HG03095 (cell line): ENCODE measurements around the gene CRAMP1.
"Not testable (repeated sequence)": the region's sequence is repeated elsewhere in the genome, so short reads cannot be mapped to it uniquely, and the experiment has no call there.

Experiments
- ATAC-seq: cut with Tn5 transposase; IDR thresholded peaks from one replicate; pipeline ENCODE4 v1.9.1; 2021; ENCODE audit warnings: moderate library complexity; ENCODE audit not compliant: unreplicated experiment

The CRAMP1 gene

DNA sequence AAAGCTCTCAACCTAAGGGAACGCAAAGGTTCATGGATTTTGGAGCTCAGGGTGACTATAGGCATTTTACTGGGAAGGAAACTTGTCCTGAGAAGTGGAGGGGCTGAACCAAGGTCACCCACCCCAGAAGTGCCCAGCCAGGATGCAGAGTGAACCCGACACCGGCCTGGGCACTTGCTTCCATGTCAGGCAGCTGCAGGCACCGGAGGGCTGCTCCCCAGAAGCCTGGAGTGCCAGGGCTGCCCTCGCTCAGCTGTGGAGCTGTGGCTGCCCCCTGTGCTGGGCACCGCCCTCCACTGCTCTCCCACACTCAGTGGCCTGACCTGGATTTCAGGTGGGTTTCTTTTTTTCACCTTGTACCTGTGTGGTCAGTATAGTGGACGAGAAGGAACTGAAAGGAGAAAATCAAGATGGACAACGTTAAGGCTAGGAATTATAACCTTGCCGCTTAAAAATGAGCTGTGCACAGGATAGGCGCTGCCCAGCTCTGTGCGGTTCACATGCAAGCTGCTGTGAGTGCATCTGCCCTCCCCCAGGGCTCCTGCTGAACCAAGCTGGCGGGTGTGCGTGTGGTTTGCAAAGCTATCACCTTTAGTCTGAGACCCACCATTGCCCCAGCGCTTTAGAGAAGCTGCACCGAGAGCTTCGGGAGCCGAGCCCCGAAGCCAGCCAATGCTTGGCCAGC is 96.1 kb downstream of the CRAMP1 start:
- ATAC-seq, result no peak

DNA sequence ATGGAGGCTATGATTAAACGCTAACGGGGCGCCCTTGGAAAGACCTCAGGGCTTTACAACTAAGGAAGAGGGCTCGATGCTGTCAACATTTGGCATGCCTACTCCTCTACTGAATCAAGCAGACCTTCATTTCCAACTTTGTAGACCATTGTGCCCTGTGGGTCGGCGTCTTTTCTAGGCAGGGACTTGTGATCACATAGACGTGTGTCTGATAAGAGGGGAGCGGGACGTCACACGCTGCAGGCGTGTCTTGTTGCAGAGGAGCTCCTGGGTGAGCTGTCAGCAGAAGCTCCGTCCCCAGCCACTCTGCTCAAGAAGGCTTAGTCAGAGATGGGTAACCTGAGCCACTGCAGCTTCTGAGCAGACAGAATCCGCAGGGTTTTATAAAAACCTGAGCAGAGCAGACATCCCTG is 96.6 kb downstream of the CRAMP1 start:
- no peak for ATAC-seq

DNA sequence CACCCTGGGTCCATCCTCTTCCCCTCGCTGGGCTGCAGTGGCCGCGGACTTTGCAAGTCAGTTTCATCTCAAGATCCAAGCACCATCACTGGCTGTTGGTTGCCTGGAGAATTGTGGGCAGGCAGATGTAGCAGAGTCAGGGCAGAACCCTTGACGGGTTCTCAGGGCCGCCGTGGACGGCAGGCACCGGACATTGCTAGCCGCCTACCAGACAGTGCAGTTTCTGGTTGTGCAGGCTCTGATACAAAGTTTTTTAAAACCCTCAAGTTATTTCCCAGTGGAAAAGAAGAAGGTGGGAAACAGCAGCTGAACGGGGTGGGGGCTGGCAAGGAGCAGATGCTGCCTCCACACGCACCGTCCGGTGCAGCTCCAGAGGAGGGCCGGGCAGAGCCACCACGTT is 97.2 kb downstream of the CRAMP1 start:
- ATAC-seq, result no peak

DNA sequence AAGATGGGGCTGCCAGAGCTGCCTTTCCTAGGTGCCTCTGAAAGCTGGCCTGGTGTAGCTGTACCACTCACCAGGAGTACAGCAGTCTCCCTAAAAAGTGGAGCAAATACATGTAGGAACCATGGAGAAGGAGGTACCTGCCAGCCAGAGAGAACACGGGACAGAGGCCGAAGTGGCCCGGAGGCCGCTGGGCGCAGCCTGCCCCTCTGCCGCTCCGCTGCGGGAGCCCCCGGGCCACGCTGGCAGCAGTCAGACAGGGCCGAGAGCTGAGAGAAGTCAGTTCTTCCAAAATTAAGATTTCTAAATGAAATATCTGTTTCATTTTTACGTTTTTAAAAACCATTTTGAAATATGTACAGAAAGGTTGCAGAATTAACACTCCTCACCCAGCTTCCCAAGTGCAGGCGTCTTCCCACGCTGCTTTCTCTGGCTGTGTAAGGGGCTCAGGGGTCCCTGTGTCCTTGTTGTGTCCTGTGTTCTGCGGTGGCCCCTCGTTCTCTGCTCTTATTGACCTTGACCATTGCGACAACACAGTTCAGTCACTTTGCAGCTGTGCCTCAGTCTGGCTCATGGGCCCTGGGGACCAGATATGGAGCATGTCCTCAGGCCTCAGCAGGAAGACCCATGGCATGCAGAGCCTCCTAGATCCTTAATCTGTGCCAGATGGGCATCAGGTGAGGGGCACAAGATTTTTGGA is 98.8 kb downstream of the CRAMP1 start:
- no peak for ATAC-seq

GRCh38 chr16:1712791-1713261 is 100.7 kb downstream of the CRAMP1 start:
- ATAC-seq, result no peak

DNA sequence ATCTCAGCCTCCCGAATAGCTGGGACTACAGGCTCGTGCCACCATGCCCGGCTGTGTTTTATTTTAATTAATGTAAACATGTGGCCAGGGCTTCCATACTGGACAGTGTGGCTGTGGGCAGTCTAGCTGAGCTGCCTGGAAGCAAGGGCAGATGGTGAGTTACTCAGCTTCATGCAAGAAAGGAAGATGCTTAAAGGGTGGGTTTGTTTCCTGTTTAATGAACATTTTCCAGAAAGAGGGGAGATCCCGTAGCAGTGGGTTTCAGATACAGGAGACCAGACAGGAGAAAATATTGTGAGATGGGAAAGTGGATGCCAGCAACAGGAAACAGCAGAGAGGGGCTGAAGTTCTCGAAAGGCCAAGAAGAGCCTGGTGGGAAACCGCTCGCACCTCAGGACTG is 101.2 kb downstream of the CRAMP1 start:
- no peak for ATAC-seq

DNA sequence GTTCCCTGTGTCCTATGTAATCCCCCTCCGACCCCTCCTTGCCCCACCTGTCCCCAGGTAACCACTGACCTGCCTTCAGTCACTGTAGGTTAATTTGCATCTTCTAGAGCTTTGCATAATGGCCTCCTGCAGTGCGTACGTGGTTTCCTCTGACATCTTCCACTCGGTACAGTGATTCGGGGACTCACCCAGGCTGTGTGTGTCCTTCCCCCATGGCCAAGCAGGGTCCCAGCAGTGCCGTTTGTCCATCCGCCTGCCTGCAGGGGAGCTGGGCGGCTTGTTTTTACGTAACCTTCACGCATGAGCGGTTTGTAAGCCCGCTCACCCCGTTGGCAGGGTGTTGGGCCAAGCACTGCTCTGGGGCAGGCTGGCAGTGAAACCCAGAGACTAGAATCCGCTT is 101.8 kb downstream of the CRAMP1 start:
- ATAC-seq, result peak; percentile 67

DNA sequence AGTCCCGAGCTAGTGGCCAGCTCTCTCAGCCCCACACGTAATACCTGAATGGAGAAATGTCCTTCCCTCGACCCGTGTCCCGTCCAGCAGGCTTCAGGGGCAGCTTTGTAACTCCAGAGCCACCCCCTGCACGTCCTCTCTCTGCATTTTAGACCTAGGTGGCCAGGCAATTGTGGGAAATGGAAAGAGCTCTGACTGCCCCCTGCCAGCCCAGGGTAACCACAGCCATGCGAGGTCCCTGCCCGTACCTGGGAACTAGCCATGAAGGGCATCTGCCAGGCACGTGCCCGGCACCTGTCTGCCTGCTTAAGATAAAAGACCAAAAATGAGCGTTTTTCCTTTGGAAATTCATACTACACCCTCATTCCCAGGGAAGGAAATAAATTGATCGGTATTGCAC is 103.1 kb downstream of the CRAMP1 start:
- ATAC-seq, result no peak

DNA sequence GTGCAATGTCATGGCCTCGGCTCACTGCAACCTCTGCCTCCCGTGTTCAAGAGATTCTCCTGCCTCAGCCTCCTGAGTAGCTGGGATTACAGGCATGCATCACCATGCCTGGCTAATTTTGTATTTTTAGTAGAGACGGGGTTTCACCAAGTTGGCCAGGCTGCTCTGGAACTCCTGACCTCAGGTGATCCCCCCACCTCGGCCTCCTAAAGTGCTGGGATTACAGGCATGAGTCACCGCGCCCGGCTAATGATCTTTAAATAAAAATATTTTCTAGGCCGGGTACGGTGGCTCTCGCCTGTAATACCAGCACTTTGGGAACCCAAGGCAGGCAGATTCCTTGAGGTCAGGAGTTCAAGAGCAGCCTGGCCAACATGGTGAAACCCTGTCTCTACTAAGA is 106.1 kb downstream of the CRAMP1 start:
- ATAC-seq, result not testable (repeated sequence)

- not testable (repeated sequence) for ATAC-seq
These were observed 107.5 kb downstream of the CRAMP1 start for GRCh38 chr16:1719559-1720229.

DNA sequence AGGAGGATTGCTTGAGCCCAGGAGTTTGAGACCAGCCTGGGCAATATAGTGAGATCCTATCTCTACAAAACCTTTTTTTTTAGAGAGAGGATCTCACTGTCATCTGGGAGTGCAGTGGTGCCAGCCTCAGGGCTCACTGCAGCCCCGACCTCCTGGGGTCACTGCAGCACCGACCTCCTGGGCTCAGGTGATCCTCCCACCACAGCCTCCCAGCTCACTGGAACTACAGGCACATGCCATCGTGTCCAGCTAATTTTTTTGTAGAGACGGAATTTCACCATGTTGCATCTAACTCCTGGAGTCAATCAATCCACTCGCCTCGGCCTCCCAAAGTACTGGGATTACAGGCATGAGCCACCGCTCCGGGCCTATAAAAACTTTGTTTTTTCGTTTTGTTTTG is 109.2 kb downstream of the CRAMP1 start:
- ATAC-seq, result no peak

DNA sequence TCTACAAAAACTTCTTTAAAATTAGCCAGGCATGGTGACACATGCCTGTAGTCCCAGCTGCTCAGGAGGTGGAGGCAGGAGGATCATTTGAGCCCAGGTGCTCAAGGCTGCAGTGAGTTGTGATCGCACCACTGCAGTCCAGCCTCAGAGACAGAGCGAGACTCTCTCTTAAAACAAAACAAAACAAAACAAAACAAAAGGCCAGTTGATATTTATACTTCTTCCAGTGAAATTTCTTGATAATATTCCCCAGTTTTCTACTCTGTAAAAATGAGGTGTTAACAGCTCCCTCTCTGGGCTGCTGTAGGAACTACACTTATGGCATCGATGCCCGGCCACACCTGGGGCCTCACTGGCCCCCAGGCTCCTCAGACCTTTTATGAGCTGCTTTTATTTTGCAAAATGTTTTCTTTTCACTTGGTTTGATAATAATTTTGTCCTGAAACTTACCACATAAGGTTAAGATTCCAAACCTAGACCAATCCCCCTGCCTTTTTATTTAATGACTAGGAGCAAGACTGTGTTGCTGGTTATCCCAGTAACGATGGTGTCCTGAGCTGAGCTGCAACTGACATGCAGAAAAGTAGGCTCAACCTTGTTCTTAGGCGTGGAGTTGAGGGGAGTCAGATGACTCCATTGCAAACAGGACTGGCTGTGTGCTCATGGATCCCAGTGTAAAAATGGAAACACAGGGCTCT is 111.4 kb downstream of the CRAMP1 start:
- no peak for ATAC-seq

- no peak for ATAC-seq
These were observed 112.3 kb downstream of the CRAMP1 start for GRCh38 chr16:1724491-1724890.

DNA sequence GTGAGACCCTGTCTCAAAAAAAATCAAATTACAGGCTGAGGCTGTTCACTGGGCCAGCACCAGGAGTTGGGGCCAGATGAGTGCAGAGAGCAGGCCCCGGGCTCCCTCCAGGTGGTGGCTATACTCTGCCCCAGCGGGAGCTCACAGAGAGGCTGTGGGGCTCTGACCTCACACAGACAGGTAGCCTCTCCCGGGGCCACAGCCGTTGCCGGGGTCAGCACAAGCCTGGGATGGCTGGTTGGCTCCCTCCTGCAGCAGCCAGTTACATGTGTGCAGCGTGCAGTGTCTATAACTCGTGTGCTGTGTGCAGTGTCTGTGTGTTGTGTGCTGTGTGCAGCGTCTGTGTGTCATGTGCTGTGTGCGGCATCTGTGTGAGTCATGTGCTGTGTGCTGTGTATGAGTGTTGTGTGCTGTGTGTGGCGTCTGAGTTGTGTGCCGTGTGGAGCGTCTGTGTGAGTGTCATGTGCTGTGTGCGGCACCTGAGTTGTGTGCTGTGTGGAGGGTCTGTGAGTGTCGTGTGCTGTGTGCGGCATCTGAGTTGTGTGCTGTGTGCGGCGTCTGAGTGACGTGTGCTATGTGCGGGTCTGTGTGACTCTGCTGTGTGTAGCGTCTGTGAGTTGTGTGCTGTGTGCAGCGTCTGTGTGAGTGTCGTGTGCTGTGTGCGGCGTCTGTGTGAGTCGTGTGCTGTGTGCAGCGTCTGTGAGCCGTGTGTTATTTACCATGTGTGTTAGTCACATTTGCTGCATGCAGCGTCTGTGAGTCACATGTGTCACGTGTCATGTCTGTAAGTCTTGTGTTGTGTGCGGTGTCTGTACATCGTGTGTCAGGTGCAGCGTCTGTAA is 114.7 kb downstream of the CRAMP1 start:
- no peak for ATAC-seq
